ENCODE data around the gene SEC61G. TPM values are rescaled to one million over a fixed set of nuclear protein-coding genes. Genes with fewer than 3 reads are reported as not detected.

SEC61G gene
- total RNA-seq, 1 experiment from 2014 or later, result 176 TPM

GRCh38 chr7:54743580-54743979 is 15.4 kb downstream of the SEC61G start:
- Histone ChIP-seq H3K9ac (ENCODE audit: extremely low read depth, insufficient read length, low read length) (no peak overlapping the region), H4K91ac (ENCODE audit: insufficient read length, low read depth, low read length) (no peak overlapping the region), H3K4me1 (ENCODE audit: insufficient read depth, low read length) (no peaks in the 10 kb centered on the region), H2BK20ac (ENCODE audit: low read depth, low read length, poor library complexity, severe bottlenecking) (no peak overlapping the region), H2BK12ac (ENCODE audit: insufficient read length, low read depth, low read length) (no peak overlapping the region), H3K27ac (ENCODE audit: insufficient read length, low read depth, low read length) (no peak overlapping the region), H3K18ac (ENCODE audit: insufficient read length, low read depth, low read length) (no peak overlapping the region), H3K27me3 (ENCODE audit: insufficient read depth, low read length) (no peaks in the 10 kb centered on the region), H3K79me2 (ENCODE audit: insufficient read depth, low read length) (no peaks in the 10 kb centered on the region), H3K9me3 (ENCODE audit: control insufficient read depth, low read depth, low read length) (no peaks in the 10 kb centered on the region), H3K23me2 (ENCODE audit: insufficient read length, low read depth, low read length, poor library complexity, severe bottlenecking) (no peaks in the 10 kb centered on the region), H3K4ac (ENCODE audit: low read depth, low read length) (no peak overlapping the region), H2BK15ac (ENCODE audit: low read depth, low read length) (no peak overlapping the region), H4K20me1 (ENCODE audit: control insufficient read depth, insufficient read depth, insufficient read length) (no peaks in the 10 kb centered on the region), H2AK5ac (ENCODE audit: insufficient read length, low read length) (no peak overlapping the region), H4K8ac (replicated peaks; ENCODE audit: insufficient read length, low read depth, low read length) (no peak overlapping the region), H3K79me1 (ENCODE audit: insufficient read depth, low read depth, low read length, poor library complexity, severe bottlenecking) (no peaks in the 10 kb centered on the region), H3K23ac (ENCODE audit: insufficient read length, low read depth, low read length) (no peak overlapping the region), H2BK5ac (ENCODE audit: insufficient read length, low read length) (no peak overlapping the region), H3K56ac (ENCODE audit: insufficient read length, low read depth, low read length) (no peak overlapping the region), H3K4me2 (ENCODE audit: insufficient read depth, insufficient read length, low read length) (no peak overlapping the region), H3T11ph (ENCODE audit: low read length) (no peak overlapping the region), H2BK120ac (ENCODE audit: low read depth, low read length, poor library complexity, severe bottlenecking) (no peak overlapping the region), H4K5ac (ENCODE audit: insufficient read length, low read depth, low read length) (no peak overlapping the region), H3K14ac (ENCODE audit: insufficient read depth, low read length) (no peak overlapping the region), H2AFZ (ENCODE audit: low read length) (no peak overlapping the region)
- Mint-ChIP-seq H3K27me3 (ENCODE audit: low read depth) (no peaks in the 10 kb centered on the region; the same call in 1 of the 2 replicates), H3K36me3 (ENCODE audit: insufficient read depth in 1 of 3, low read depth in 3 of 3) (peaks cover 3 to 8% (median 6%) of the 10 kb centered on the region in 3 experiments; a peak in 3 of 7 replicates), H3K4me1 (peaks cover 0 to 7% of the 10 kb centered on the region in 2 experiments; a peak in 2 of 4 replicates), H3K9me3 (no peaks in the 10 kb centered on the region), H3K4me3 (no peak overlapping the region), H3K27ac (no peak overlapping the region)
- WGBS (ENCODE audit: extremely low coverage, insufficient read length, low lambda C conversion rate), result no CpG with 5 or more reads among the region's 1 CpG
- no peak for DNase-seq
- TF ChIP-seq CTCF (conservative IDR thresholded peaks at IDR 0.05), result no peak
